B cell (primary cell): ENCODE data around the gene DGKE. TPM values are rescaled to one million over a fixed set of nuclear protein-coding genes. Genes with fewer than 3 reads are reported as not detected.

Experiments used
- ATAC-seq: fragments of 200-7000 bp; cut with Tn5 transposase; one replicate; pipeline ENCODE4 v1.10.0; 2021; ENCODE audit warnings: low read depth, mild to moderate bottlenecking, moderate number of reproducible peaks, moderate library complexity
- CTCF ChIA-PET: fragments of 350-600 bp; sonication (Branson Sonifier 250); formaldehyde crosslinking; loops from one replicate; lab custom pipeline; 2021; ENCODE audit warnings: antibody characterized with exemption, inconsistent platforms; lab: Charles Lee
- POLR2A ChIA-PET: fragments of 350-600 bp; sonication (Branson Sonifier 250); formaldehyde crosslinking; loops from one replicate; lab custom pipeline; 2021; ENCODE audit warnings: antibody characterized with exemption; lab: Charles Lee
- DNase-seq: peaks from one replicate; pipeline ENCODE4 v3.0.0; 2013
- H2AFZ ChIP-seq: 2 replicates; pipeline ENCODE4 v1.6.1; 2012; ENCODE audit warnings: mild to moderate bottlenecking, low read depth, low read length; ENCODE audit not compliant: insufficient read depth, poor library complexity, severe bottlenecking
- H3K27ac ChIP-seq, 2 donors: 1 replicate in 1 of 2; 2 replicates in 1 of 2; pipeline ENCODE4 v1.5.1; 2012 to 2013; ENCODE audit warnings: low read length in 2 of 2, mild to moderate bottlenecking in 2 of 2, moderate library complexity in 1 of 2
- H3K27me3 ChIP-seq, 4 experiments: fragments of 200-600 bp in 1 of 4; sonication (generic) in 1 of 4; replicated peaks in 1 of 4; 1 replicate in 2 of 4; 2 replicates in 2 of 4; pipeline versions ENCODE4 v1.6.1 to v1.7.0; 2013 to 2016; ENCODE audit warnings: low read length in 3 of 4, mild to moderate bottlenecking in 2 of 4, mixed read lengths in 1 of 4, moderate library complexity in 1 of 4; ENCODE audit not compliant: insufficient read depth in 4 of 4, control insufficient read depth in 3 of 4; ENCODE audit errors: control extremely low read depth in 1 of 4
- H3K36me3 ChIP-seq, 2 experiments: replicated peaks in 1 of 2; 1 replicate in 1 of 2; 2 replicates in 1 of 2; pipeline versions ENCODE4 v1.6.1 to v1.7.1; 2013; ENCODE audit warnings: low read length in 1 of 2; ENCODE audit not compliant: insufficient read depth in 2 of 2, control insufficient read depth in 1 of 2; ENCODE audit errors: control extremely low read depth in 1 of 2, extremely low read depth in 1 of 2
- H3K4me1 ChIP-seq, 2 donors: fragments of 200-600 bp in 1 of 2; sonication (generic) in 1 of 2; 1 replicate in 1 of 2; 2 replicates in 1 of 2; pipeline versions ENCODE4 v1.5.1 to v1.6.1; 2013 to 2017; ENCODE audit warnings: low read length in 2 of 2; ENCODE audit not compliant: control insufficient read depth in 2 of 2, insufficient read depth in 2 of 2
- H3K4me2 ChIP-seq: replicated peaks from 2 replicates; pipeline ENCODE3; 2012; ENCODE audit warnings: mild to moderate bottlenecking, low read depth, low read length; ENCODE audit not compliant: poor library complexity, severe bottlenecking
- H3K4me3 ChIP-seq, 5 experiments: fragments of 200-600 bp in 1 of 5; sonication (generic) in 1 of 5; 1 replicate in 3 of 5; 2 replicates in 2 of 5; pipeline versions ENCODE4 v1.5.1 to v1.7.0; 2011 to 2016; ENCODE audit warnings: low read length in 4 of 5, mild to moderate bottlenecking in 4 of 5, low read depth in 2 of 5, control low read depth in 1 of 5, moderate library complexity in 1 of 5; ENCODE audit not compliant: insufficient read depth in 1 of 5; ENCODE audit errors: control extremely low read depth in 1 of 5, extremely low read depth in 1 of 5
- H3K79me2 ChIP-seq: fragments of 200-600 bp; sonication (generic); one replicate; pipeline ENCODE4 v1.6.0; 2016; ENCODE audit warnings: low read length; ENCODE audit not compliant: control insufficient read depth, insufficient read depth
- H3K9ac ChIP-seq: fragments of 200-600 bp; sonication (generic); 2 replicates; pipeline ENCODE4 v1.6.1; 2017; ENCODE audit warnings: mild to moderate bottlenecking, low read length, moderate library complexity
- H3K9me3 ChIP-seq, 3 donors: one replicate each; pipeline versions ENCODE4 v1.6.1 to v1.7.1; 2013; ENCODE audit warnings: low read length in 2 of 3; ENCODE audit not compliant: control insufficient read depth in 2 of 3, insufficient read depth in 1 of 3; ENCODE audit errors: control extremely low read depth in 1 of 3
- H4K20me1 ChIP-seq: 2 replicates; pipeline ENCODE4 v1.6.0; 2012; ENCODE audit warnings: mild to moderate bottlenecking, low read length; ENCODE audit not compliant: insufficient read depth, control insufficient read depth, poor library complexity, severe bottlenecking
- H3K27ac Mint-ChIP-seq: one replicate; pipeline ENCODE4 v1.8.0; 2021; ENCODE audit warnings: mixed read lengths
- H3K27me3 Mint-ChIP-seq: one replicate; pipeline ENCODE4 v1.8.0; 2021; ENCODE audit warnings: mixed read lengths
- H3K4me1 Mint-ChIP-seq: one replicate; pipeline ENCODE4 v1.8.0; 2021; ENCODE audit warnings: mixed read lengths
- H3K4me3 Mint-ChIP-seq: one replicate; pipeline ENCODE4 v1.8.0; 2021; ENCODE audit warnings: mixed read lengths
- H3K9me3 Mint-ChIP-seq: one replicate; pipeline ENCODE4 v1.8.0; 2022; ENCODE audit warnings: mixed read lengths; ENCODE audit not compliant: insufficient read depth
- EZH2 ChIP-seq: IDR thresholded peaks from 2 replicates; pipeline ENCODE4 v1.6.1; 2012; ENCODE audit warnings: borderline replicate concordance, low read depth, mild to moderate bottlenecking, moderate library complexity, low read length; ENCODE audit not compliant: insufficient read depth, poor library complexity, severe bottlenecking
- WGBS: methylation state at CpG from one replicate; pipeline ENCODE4 v1.1.5; 2013; ENCODE audit warnings: missing lambda C conversion rate; ENCODE audit not compliant: insufficient coverage; 5-methylcytosine and 5-hydroxymethylcytosine counted together
- intact Hi-C: fragments of 100-400 bp; cut with micrococcal nuclease; formaldehyde crosslinking; loops from one replicate; pipeline ENCODE4 v1.10.0; 2022
- polyA plus RNA-seq: library from polyadenylated mRNA; depleted of rRNA; stranded (reverse); fragments of >200 nt; gene quantifications from 2 replicates; pipeline ENCODE4 v1.2.3, GENCODE V29; 2012
- total RNA-seq, 2 donors: library from RNA; stranded (reverse); fragments of 120-200 nt in 1 of 2; gene quantifications; 1 replicate in 1 of 2; 2 replicates in 1 of 2; pipeline versions ENCODE4 v1.2.3 to v1.2.4, GENCODE V29; 2013 to 2022
- TF ChIP-seq, protein P1 (sequence below): fragments of 200-600 bp; IDR thresholded peaks from one replicate; pipeline ENCODE4 v1.8.0; 2022; ENCODE audit warnings: antibody characterized with exemption, mild to moderate bottlenecking

The DGKE gene
- total and polyA plus RNA-seq, 2 donors (not counting 1 experiment from before 2014, with no cell fraction given), result 8.9 to 28.1 TPM

DNA sequence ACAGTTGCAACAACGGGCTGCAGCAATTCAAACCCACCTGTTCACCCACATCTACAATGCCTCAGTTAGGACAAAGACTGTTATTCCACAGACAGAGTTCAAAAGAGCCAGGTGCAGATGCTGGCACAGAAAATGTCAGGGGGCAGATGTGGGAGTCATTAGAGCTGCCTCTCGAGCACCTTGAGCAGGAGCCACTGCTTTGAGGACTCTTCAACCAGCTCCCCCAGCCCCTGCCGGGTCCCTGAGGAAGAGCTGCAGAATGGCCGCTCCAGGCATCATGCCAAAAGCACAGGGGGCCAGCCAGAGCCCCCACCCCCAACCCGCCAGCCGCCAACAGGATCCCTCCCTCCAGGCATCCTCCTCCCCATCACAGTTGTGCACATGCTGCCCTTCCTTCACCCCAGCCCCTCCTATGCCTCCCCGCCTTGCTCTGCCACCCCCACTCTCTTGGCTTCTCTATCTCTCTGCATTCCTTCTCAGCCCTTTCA lies 21.0 kb upstream of the DGKE start:
- DNase-seq, result no peak
- Histone ChIP-seq H3K4me3 (no peak overlapping the region), H3K27me3 (no peaks in the 10 kb centered on the region), H4K20me1 (no peaks in the 10 kb centered on the region), H2AFZ (no peak overlapping the region), H3K9me3 (no peaks in the 10 kb centered on the region), H3K36me3 (no peaks in the 10 kb centered on the region), H3K4me1 (no peaks in the 10 kb centered on the region), H3K4me2 (no peak overlapping the region), H3K27ac (no peak overlapping the region), H3K9ac (no peak overlapping the region), H3K79me2 (no peaks in the 10 kb centered on the region)
- no peak overlapping the region for H3K4me3 Mint-ChIP-seq
- H3K27ac Mint-ChIP-seq, result no peak overlapping the region
- H3K9me3 Mint-ChIP-seq, result no peaks in the 10 kb centered on the region
- intact Hi-C loops, result loop anchor here (10.0 kb wide), 1 partner anchor 52 kb away; no protein-coding TSS in a partner anchor
- no peaks in the 10 kb centered on the region for H3K4me1 Mint-ChIP-seq
- TF ChIP-seq EZH2, result no peak
- TF ChIP-seq, protein P1, sequence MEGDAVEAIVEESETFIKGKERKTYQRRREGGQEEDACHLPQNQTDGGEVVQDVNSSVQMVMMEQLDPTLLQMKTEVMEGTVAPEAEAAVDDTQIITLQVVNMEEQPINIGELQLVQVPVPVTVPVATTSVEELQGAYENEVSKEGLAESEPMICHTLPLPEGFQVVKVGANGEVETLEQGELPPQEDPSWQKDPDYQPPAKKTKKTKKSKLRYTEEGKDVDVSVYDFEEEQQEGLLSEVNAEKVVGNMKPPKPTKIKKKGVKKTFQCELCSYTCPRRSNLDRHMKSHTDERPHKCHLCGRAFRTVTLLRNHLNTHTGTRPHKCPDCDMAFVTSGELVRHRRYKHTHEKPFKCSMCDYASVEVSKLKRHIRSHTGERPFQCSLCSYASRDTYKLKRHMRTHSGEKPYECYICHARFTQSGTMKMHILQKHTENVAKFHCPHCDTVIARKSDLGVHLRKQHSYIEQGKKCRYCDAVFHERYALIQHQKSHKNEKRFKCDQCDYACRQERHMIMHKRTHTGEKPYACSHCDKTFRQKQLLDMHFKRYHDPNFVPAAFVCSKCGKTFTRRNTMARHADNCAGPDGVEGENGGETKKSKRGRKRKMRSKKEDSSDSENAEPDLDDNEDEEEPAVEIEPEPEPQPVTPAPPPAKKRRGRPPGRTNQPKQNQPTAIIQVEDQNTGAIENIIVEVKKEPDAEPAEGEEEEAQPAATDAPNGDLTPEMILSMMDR, result no peak
- CTCF ChIA-PET, result no interaction called here
- H3K27me3 Mint-ChIP-seq, result no peaks in the 10 kb centered on the region
- ATAC-seq, result no peak
- 83% methylated on average over 7 of the region's 7 CpGs for WGBS
- POLR2A ChIA-PET, result no interaction called here

DNA sequence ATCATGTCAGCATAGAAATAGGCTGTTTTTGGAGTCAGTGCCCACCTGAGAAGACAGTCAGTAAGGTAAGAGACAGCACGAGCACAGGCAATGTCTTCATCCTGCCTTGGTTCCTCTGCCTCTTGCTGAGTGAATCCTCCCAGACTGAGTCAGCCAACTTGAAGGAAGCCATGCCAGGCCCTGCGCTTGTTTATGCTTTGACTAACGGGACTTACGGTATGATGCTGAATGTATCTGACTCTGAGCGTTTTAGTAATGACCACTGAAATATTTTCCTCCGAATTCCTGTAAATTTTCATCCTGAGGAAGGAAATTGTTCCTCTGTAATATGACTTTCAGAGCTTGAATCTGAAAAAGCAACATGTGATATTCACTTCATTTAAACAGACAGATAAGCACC lies 18.2 kb upstream of the DGKE start:
- Histone ChIP-seq H3K9me3 (no peaks in the 10 kb centered on the region), H4K20me1 (no peaks in the 10 kb centered on the region), H3K27ac (no peak overlapping the region), H3K4me3 (no peak overlapping the region), H3K9ac (no peak overlapping the region), H3K36me3 (no peaks in the 10 kb centered on the region), H3K27me3 (no peaks in the 10 kb centered on the region), H3K4me1 (peaks cover 3 to 6% of the 10 kb centered on the region in 2 donors), H3K79me2 (peaks cover 8% of the 10 kb centered on the region), H3K4me2 (no peak overlapping the region), H2AFZ (no peak overlapping the region)
- H3K9me3 Mint-ChIP-seq, result no peaks in the 10 kb centered on the region
- ChIA-PET CTCF (interaction anchor here (0.7 to 7.4 kb wide), 4 partner anchors 9 to 126 kb away, joined by 3 to 151 read pairs (median 4); no protein-coding TSS in a partner anchor), POLR2A (no interaction called here)
- intact Hi-C loops, result loop anchor here (10.0 kb wide), 1 partner anchor 49 kb away; no protein-coding TSS in a partner anchor
- no peak overlapping the region for H3K27ac Mint-ChIP-seq
- no peak overlapping the region for H3K4me3 Mint-ChIP-seq
- H3K4me1 Mint-ChIP-seq, result peaks cover 4% of the 10 kb centered on the region
- DNase-seq (no peak), ATAC-seq (no peak)
- TF ChIP-seq, protein P1, result no peak
- TF ChIP-seq EZH2, result no peak
- WGBS, result 96% methylated on average over 3 of the region's 6 CpGs
- no peaks in the 10 kb centered on the region for H3K27me3 Mint-ChIP-seq
